Mucosa of descending colon (tissue), 3 donors: ENCODE results near the gene LRRC47. TPM values are rescaled to one million over a fixed set of nuclear protein-coding genes. Genes with fewer than 3 reads are reported as not detected.

Source experiments
- ATAC-seq: fragments of 200-7000 bp; cut with Tn5 transposase; one replicate; pipeline ENCODE4 v1.9.1; 2020; ENCODE audit warnings: mild to moderate bottlenecking, moderate library complexity
- DNase-seq, 3 donors: peaks; one replicate each; pipeline ENCODE4 v3.0.0-alpha.2; 2020
- H3K36me3 ChIP-seq: fragments of 200-600 bp; one replicate; pipeline ENCODE4 v1.8.0; 2021; ENCODE audit warnings: low read depth, mild to moderate bottlenecking
- H3K4me1 ChIP-seq: fragments of 200-600 bp; one replicate; pipeline ENCODE4 v1.8.0; 2021; ENCODE audit warnings: low read depth, mild to moderate bottlenecking
- H3K4me3 ChIP-seq: fragments of 200-600 bp; one replicate; pipeline ENCODE4 v1.8.0; 2021; ENCODE audit warnings: mild to moderate bottlenecking
- H3K9me3 ChIP-seq: fragments of 200-600 bp; one replicate; pipeline ENCODE4 v1.8.0; 2021; ENCODE audit warnings: mild to moderate bottlenecking
- intact Hi-C, 2 donors: fragments of 100-400 bp; cut with DNase I in 1 of 2; cut with micrococcal nuclease in 1 of 2; formaldehyde crosslinking; loops; one replicate each; pipeline versions ENCODE4 v1.11.0 to v1.11.1; 2022; cut with DNase I, micrococcal nuclease
- total RNA-seq, 3 donors: library from RNA; stranded (reverse); fragmentation: NEBNext Ultra II Directional in 2 of 3; extraction: Animal tissue kit (Norgen Biotek cat#: 25700) in 2 of 3; gene quantifications; one replicate each; pipeline versions ENCODE4 v1.2.1 to v1.2.4, GENCODE V29; 2021 to 2023
- TF ChIP-seq, protein P1 (sequence below): fragments of 200-600 bp; IDR thresholded peaks from one replicate; pipeline ENCODE4 v1.8.0; 2022; ENCODE audit warnings: antibody characterized with exemption, mild to moderate bottlenecking
- donor health status: DM: no; HTN: no; CAD: no; lungs with moderate emphysema.
- donor health status: DM: no; HTN: no; CAD: no.
- donor health status: DM: no; HTN: yes; CAD: no.

LRRC47 gene
- total RNA-seq, 3 donors from 2014 or later: 33.2 to 58.9 (median 34.7) TPM

DNA sequence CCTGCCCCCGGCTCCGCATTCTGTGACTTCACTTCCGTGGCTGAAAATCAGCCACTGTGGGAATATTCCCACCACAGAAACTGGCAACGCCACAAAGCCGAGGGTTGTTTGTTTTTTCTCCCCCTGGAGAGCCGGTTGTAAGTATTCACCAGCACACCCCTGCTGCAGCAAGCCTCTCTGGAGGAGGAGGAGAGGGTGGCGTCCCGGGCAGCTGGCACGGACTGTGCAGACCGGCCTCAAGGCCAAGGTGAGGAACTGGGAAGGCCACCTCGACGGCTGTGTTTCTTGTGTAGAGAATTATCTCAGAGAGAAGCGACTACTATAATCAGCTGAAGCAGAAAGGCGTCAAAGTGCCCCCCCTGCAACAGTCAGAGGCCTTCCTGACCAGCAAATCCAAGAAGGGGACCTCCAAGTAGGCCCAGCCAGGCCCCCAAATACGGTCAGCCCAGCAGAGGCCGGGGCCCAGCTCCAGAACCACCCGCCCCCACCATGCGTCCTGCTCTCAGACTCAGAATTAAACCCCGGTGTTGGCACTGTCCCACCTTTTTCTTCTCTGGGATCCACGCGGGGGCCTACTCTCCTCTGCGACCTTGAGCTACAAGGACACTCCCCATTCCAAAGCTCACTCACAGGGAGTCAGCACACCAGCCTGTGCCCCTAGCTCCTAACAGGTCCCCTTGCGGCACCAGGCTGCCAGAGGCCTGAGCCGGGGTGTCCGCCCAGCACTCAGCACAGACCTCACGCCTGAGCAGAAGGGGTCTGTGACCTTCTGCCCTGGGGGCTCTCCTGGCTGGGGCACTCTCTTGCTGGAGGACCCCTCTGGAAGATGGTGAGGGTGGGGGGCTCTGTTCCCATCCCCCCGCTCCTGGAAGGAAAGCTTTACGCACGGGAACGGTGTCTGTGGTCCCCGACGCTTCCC lies 24.9 kb downstream of the LRRC47 start:
- TF ChIP-seq, protein P1, sequence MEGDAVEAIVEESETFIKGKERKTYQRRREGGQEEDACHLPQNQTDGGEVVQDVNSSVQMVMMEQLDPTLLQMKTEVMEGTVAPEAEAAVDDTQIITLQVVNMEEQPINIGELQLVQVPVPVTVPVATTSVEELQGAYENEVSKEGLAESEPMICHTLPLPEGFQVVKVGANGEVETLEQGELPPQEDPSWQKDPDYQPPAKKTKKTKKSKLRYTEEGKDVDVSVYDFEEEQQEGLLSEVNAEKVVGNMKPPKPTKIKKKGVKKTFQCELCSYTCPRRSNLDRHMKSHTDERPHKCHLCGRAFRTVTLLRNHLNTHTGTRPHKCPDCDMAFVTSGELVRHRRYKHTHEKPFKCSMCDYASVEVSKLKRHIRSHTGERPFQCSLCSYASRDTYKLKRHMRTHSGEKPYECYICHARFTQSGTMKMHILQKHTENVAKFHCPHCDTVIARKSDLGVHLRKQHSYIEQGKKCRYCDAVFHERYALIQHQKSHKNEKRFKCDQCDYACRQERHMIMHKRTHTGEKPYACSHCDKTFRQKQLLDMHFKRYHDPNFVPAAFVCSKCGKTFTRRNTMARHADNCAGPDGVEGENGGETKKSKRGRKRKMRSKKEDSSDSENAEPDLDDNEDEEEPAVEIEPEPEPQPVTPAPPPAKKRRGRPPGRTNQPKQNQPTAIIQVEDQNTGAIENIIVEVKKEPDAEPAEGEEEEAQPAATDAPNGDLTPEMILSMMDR: no peak
- no peaks in the 10 kb centered on the region for H3K9me3 ChIP-seq
- intact Hi-C loops: no loop called here

GRCh38 chr1:3770047-3770765 lies 26.1 kb downstream of the LRRC47 start:
- H3K36me3 ChIP-seq: no peaks in the 10 kb centered on the region
- TF ChIP-seq, protein P1: no peak
- H3K4me3 ChIP-seq: no peak overlapping the region
- peaks cover 14% of the 10 kb centered on the region for H3K4me1 ChIP-seq
- H3K9me3 ChIP-seq: no peaks in the 10 kb centered on the region
- ATAC-seq (no peak), DNase-seq (peak in 1 of 3 donors; percentile 24)
- intact Hi-C loops: no loop called here

More for the DNA sequence above, 24.9 kb downstream of the LRRC47 start:
- Histone ChIP-seq H3K36me3 (no peaks in the 10 kb centered on the region), H3K4me1 (peaks cover 24% of the 10 kb centered on the region), H3K4me3 (no peak overlapping the region)
- ATAC-seq (no peak), DNase-seq (peak in 1 of 3 donors; percentile 59)

DNA sequence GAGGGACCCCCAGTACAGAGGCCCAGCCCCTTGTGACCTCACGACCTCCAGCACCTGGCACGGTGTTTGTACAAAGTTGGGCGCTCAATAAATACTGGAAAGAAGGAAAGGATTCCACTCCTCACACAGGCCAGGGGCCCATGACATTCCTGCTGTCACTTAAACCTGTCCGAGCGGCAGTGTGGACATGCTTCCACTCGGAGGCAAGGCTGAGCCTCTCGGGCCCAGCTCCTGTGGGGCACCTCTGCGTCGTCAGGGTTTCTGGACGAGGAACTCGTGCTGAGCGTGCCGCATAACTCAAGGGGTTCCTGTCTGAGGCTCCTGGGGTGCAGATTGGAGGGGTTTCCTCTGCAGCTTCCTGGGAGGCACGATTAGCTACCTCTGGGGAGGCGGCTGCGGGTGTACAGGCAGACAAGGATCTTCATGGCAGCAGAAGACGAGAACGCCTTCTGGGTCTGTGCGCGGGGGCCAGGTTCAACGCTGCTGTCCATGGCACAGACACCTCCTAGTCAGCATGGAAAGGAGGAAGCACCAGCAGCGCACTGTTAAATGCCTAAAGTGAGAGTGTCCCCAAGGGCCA lies 27.4 kb downstream of the LRRC47 start:
- TF ChIP-seq, protein P1: no peak
- peaks cover 11% of the 10 kb centered on the region for H3K4me1 ChIP-seq
- no peak for DNase-seq
- intact Hi-C loops: no loop called here
- no peaks in the 10 kb centered on the region for H3K36me3 ChIP-seq
- no peaks in the 10 kb centered on the region for H3K9me3 ChIP-seq
- H3K4me3 ChIP-seq: no peak overlapping the region
- no peak for ATAC-seq

- DNase-seq: no peak
Observed at GRCh38 chr1:3767328-3767925, 28.9 kb downstream of the LRRC47 start.

More at GRCh38 chr1:3767328-3767925, 28.9 kb downstream of the LRRC47 start:
- peaks cover 7% of the 10 kb centered on the region for H3K4me1 ChIP-seq
- no peaks in the 10 kb centered on the region for H3K9me3 ChIP-seq
- no peaks in the 10 kb centered on the region for H3K36me3 ChIP-seq
- TF ChIP-seq, protein P1: no peak
- intact Hi-C loops: no loop called here
- no peak for ATAC-seq
- H3K4me3 ChIP-seq: no peak overlapping the region
